ENCODE measurements around the gene TTC28.

Gene TTC28

DNA sequence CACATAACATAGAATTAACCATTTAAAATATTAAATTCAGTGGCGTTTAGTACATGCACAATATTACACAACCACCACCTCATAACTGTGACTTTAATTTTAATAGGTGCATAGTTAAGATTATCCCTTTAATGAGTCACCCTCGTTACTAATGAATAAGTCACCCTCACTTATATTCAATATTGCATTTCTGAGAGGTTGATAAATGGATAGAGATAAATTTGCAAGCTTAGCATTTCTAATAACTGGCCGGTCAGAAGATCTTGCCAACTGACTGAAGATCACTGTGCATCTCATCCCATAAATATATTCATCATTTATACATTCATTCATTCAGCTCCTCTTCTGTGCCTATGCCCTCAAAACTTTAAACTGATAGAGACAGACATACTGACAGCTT lies 243.7 kb downstream of the TTC28 start:
- no peak for DNase-seq

DNA sequence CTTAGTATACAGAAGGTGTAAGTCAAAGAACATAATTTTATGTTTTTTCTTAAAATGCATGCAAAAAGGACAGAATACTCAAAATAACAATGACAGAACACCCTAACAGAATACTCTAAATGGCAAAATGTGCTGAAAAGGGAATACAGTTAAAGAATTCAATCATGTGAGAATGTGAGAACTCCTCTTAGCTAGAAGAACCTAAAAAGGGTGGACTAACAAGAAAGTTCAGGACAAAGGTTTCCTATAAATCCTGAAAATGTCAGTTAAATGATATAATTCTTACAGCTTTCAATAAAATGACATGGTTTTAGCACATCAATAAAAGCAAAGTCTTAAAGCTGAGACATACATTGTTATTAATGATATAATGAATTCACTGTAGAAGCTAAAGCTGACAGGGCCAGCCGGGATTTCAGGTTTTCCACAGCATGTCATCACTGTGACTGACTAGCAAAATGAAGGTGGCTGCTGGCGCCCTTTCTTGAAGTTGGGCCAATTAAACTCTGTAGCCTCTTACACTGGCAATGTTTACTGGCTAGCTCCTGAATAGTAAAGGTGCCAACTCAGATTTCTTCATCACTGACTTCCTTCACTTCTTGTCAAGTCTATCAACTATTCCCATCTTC lies 244.4 kb downstream of the TTC28 start:
- DNase-seq = no peak

GRCh38 chr22:28430466-28431025 lies 249.1 kb downstream of the TTC28 start:
- no peak for DNase-seq

GRCh38 chr22:28429711-28430110 lies 249.9 kb downstream of the TTC28 start:
- DNase-seq = no peak

DNA sequence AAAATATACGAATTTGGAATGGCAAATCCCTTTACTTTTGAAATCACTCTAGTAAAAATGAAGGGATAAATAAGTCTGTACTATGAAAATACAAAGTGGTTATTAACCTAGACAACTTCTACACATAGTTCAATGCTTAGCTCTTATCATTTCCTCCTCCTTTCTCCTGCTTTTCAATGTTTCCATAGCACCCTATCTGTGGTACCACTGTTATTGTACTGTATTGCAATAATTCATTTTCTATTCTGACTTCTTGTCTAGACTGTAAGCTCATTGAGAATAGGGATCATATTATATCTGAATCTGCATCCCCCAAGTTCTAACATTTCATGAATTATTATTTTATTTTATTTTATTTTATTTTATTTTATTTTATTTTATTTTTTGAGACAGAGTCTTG lies 251.4 kb downstream of the TTC28 start:
- no peak for DNase-seq

GRCh38 chr22:28426346-28427132 lies 253.1 kb downstream of the TTC28 start:
- no peak for DNase-seq

DNA sequence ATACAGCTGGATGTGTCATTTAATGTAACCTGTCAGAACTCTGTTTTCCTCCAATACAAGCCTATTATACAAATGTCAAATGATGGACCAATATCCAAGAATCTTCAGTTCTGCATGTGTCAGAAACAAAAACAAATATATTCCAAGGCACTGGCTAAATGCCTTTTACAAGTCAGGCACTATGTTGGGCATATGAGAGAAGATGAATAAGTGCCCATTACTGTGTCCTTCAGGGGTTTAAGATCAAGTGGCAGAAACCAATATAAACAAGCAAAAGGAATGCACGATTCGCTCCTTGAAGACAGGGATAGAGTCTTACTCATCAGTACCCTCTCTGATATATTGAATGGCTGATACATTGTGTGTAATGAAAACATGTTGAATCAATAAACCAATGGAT lies 254.4 kb downstream of the TTC28 start:
- no peak for DNase-seq

DNA sequence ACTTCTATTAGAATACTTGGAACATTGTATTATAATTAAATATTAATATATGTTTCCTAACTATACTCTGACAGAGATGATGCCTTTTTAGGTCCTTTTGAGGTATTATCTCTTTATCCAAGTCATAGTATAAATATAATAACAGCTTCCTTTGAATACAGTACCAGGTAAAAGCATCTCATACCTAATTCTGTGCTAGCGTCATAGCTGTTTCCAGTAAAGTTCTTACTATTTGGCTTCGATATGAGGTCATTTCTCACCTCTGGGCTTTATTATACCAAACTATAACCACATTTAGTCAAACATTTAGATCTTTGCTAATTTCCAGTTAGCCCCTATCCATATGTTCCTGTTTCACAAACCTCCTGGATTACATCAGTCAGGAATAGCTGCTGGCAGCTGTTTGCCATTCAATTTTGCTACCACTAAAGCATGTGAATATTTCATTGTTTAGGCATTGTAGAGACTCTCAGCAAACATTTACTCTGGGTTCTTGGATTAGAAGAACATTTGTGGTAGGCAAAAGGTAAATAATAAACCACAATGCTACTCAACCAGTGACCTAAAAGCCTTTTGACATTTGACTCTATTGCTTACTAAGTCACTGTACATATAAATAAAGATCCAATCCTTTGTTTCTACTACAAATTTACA lies 255.1 kb downstream of the TTC28 start:
- DNase-seq = no peak

DNA sequence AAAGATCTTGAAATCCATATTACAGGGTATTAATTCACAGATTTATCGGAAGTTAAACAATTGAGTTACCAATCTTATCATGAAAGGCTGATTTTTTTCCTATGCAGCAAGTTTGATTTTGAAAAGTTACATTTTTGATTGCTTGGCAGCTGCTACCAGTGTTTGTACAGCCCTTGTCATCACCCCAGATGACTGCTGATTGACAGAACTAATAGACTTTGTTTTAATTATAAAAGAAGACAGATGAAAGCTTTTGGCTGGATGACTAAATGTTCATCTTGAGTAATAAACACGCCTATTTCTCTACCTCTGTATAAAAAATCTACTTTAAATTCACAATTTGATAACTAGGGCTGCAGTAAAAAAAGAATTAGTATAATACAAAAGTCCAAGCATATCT lies 259.7 kb downstream of the TTC28 start:
- DNase-seq = no peak

DNA sequence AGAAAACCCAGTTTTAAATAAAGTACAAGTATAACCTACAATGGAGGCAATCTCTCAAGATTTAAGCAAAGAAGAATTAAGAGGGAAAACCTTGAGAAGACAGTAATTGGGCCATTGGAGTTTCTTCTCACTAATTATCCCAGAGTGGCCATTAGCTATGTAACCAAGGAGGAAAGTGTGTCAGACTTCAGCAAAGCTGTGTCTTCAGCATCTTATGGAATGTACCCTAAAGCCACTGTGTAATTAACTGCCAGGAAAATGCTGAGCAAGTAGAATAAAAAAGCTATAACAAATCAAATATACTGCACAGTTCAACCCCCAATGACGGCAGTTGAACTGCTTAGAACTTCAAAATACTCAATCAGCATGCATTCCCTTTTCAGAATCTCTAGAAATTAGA lies 261.6 kb downstream of the TTC28 start:
- no peak for DNase-seq

DNA sequence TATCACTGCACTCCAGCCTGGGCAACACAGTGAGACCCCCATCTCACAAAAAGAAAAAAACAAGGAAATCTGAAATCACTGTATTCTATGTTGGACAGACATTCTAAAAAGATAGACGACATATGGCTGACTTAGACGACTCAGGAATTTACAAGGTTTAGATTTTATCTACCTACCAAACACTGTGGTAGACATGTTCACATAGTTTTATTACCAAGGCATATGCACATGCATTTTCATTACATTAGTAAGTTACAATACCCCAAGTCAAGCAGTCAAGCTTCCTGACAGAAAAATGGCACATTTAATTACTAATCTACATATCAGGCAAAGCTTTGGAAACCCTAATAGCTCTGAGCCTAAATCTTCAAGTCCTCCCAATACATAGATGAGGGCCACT lies 262.2 kb downstream of the TTC28 start:
- no peak for DNase-seq

- DNase-seq = no peak
Observed at GRCh38 chr22:28414913-28415312, 264.7 kb downstream of the TTC28 start.

DNA sequence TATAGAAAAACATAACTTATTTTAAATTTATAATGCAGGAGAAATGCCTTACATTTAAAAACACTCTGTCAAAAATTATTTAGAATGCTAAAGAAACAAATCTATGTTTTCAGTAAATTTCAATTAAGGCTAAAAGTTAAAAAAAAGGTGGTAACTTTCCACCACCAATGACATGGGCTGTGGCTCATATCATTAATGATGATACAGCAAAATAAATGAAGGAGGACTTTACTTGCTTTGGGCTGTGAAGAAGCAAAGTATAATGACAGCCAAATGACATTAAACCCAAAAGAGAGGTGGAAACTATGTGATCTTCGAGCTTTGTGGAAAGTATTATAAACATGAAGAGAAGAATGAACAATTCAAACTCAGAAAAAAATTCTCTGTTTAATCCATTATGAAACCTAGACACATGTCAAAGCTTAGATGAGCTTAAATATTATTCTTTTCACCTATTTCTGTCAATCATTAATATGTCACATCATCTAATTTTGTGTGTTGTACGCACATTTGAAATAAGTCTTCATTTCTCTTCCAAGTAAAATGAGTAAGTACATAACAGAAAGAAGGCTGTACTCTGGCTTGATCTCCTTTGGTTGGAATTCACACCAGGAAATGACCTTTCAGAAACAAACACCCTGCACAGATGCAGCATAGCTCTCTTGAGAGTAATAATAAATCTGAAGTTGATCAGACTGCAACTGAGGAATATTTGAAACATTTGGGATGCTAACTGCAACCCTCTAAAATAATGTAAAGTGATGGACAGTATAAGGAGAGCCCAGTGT lies 265.8 kb downstream of the TTC28 start:
- no peak for DNase-seq

DNA sequence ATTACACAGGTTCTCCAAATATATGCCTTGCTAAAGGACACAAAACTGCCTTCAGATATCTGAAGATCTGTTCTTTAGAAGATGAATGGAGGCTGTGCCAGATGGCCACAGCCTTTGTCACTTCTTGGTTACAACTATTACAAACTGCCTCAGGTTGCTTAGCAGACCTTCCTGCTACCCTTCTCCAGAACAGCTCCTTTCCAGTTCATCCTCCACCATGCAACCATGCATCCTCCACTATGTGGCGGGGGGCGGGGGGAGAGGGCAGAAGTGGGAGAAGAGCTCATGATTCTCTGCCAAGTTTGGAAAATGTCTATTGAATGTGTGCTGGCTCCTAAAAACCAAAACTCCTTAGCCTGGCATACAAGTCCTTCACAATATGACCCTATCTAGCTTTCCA lies 267.5 kb downstream of the TTC28 start:
- DNase-seq = no peak

DNA sequence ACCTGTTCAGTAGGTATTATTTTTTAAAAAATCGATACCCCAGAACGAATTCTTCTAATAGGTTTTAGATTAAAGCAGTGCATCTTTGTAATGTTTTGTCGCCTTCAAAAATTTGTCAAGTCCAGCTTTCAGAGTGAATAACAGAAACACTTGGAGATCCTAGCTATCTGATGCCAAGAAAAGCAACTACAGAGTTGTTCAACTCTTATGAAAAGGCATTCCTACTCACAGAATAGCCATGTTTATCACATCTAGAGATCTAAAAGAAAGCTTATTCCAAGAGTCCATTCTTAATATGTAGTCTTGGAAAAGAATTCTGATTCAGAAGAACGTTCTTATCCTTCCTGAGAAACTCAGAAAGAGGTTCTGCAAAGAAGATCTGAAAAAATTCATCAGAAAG lies 268.5 kb downstream of the TTC28 start:
- DNase-seq = no peak

- DNase-seq = no peak
Observed at GRCh38 chr22:28410050-28410816, 269.4 kb downstream of the TTC28 start.

- DNase-seq = no peak
Observed at GRCh38 chr22:28408709-28409108, 270.9 kb downstream of the TTC28 start.

DNA sequence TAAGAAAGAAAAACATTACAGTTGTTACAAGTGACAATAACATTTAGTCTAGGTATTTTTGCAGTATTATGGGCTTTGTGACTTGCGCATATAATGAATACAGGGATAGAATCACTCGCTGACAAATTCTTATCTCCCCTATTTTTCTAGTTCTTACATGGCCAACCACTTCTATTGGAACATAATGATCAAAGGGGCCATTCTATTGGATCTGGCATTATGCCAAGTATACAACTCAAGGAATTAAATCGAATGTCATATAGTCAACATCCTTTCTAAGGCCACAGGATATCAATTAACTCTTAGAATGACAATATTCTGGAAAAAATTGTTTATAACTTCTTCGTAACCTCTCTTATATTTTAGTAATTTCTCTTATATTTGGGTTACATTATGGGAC lies 272.0 kb downstream of the TTC28 start:
- no peak for DNase-seq

DNA sequence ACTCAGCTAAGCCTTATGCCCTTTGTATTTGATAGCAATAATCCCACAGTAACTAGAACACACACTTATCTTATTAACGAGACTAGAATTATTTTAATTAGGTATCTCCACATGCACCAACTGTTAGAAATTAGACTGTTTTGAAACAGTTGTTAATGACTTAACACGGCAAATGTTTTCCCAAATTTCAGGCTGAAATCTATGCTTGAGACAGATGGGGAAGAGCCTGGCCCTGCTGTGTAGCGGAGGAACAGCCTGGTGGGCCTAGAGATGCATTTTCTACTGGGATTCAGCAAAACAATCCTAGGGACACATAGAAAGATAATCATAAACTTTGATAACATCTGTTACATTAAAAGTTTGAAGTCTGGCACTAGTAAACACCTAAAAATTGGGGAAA lies 273.4 kb downstream of the TTC28 start:
- no peak for DNase-seq

DNA sequence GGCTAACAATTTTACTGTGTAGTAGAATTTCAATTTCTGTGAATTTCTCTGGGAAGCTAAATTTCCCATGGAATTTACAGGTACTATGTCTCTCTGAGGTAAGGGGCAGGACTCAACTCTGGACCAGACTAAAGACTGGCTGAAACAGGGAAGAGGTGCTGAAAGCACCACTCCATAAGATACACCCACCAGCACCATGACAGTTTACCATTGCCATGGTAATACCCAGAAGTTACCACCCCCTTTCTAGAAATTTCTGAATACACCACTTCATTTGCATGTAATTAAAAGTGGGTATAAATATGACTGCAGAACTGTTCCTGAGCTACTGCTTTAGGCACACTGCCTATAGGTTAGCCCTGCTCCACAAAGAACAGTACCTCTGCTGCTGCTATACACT lies 274.1 kb downstream of the TTC28 start:
- DNase-seq = no peak

GRCh38 chr22:28402539-28402938 lies 277.1 kb downstream of the TTC28 start:
- DNase-seq = no peak

DNA sequence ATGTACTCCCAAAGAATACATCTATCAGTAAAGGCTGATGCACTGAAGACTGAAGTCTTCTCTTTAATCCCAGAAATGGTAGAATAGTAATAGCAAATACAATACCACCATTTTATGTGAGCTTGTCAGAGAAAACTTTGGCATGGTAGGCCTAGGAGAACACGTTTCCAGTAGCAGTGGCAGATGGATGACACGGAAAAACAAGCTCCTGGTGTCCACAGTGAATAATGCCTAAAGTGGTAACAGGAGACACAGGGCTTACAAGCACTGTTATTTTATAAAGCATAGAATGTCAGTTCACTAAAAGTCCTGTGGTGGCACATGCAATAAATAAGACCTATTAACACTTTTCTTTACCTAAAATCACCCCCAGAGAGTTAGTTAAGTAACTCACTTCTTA lies 277.6 kb downstream of the TTC28 start:
- no peak for DNase-seq
